Measurements from ENCODE around the gene LCE4A.

- TF ChIP-seq CTCF (IDR thresholded peaks at IDR 0.05) (no peak), POLR2A (IDR thresholded peaks at IDR 0.05) (no peak)
Observed at GRCh38 chr1:152681616-152682015, 26.3 kb upstream of the LCE4A start.

Measured in tibial nerve (tissue), 3 donors.